Measurements from ENCODE around the gene ENTPD2. TPM values are rescaled to one million over a fixed set of nuclear protein-coding genes. Genes with fewer than 3 reads are reported as not detected.
A peak's percentile ranks its signal among the peaks of the same experiment; 100 is the strongest.

The ENTPD2 gene
- total RNA-seq, 1 experiment from 2014 or later: 9.0 TPM

GRCh38 chr9:137089232-137089947 is 35.5 kb upstream of the ENTPD2 start:
- BruUV-seq (replicated peaks): no TSS peak
- Histone ChIP-seq H2AFZ (no peak overlapping the region), H3K9me2 (ENCODE audit: insufficient read depth) (no peaks in the 10 kb centered on the region), H3K36me3 (ENCODE audit: low read depth) (no peaks in the 10 kb centered on the region), H3K4me2 (no peak overlapping the region), H3K4me3 (no peak overlapping the region), H3K9me3 (ENCODE audit: insufficient read depth, low read depth) (no peaks in the 10 kb centered on the region), H3K27me3 (ENCODE audit: insufficient read depth, low read depth) (no peaks in the 10 kb centered on the region), H4K20me1 (ENCODE audit: insufficient read depth) (0 out of 2 replicates have a peak, but pooled peaks cover 4% of the 10 kb centered on the region), H3F3A (ENCODE audit: insufficient read depth, low read depth) (peaks cover 15% of the 10 kb centered on the region; the same call in 1 of the 2 replicates), H3K4me1 (replicated peaks; ENCODE audit: insufficient read depth) (peaks cover 22% of the 10 kb centered on the region), H3K79me2 (ENCODE audit: low read depth) (peaks cover 14% of the 10 kb centered on the region), H3K27ac (no peak overlapping the region)
- no peak for DNase-seq
- intact Hi-C loops (cut with micrococcal nuclease; ENCODE audit: unreplicated experiment): no loop called here
- CTCF ChIA-PET: no interaction called here
- TF ChIP-seq CTCF (conservative IDR thresholded peaks at IDR 0.05): no peak
- TF ChIP-seq EZH2 (IDR thresholded peaks at IDR 0.05; ENCODE audit: low read depth): no peak
- POLR2A ChIA-PET (ENCODE audit: unreplicated experiment): no interaction called here

- Histone ChIP-seq H2AFZ (no peak overlapping the region), H3K4me1 (replicated peaks; ENCODE audit: insufficient read depth) (peaks cover 35% of the 10 kb centered on the region), H3K4me2 (peak overlapping the region; percentile 87), H3F3A (ENCODE audit: insufficient read depth, low read depth) (peaks cover 28% of the 10 kb centered on the region), H3K36me3 (ENCODE audit: low read depth) (no peaks in the 10 kb centered on the region), H3K27me3 (ENCODE audit: insufficient read depth, low read depth) (no peaks in the 10 kb centered on the region), H3K9me3 (ENCODE audit: insufficient read depth, low read depth) (no peaks in the 10 kb centered on the region), H3K9me2 (ENCODE audit: insufficient read depth) (no peaks in the 10 kb centered on the region), H3K27ac (no peak overlapping the region), H3K4me3 (peak overlapping the region; percentile 74; the same call in 1 of the 2 replicates), H4K20me1 (ENCODE audit: insufficient read depth) (0 out of 2 replicates have a peak, but pooled peaks cover 4% of the 10 kb centered on the region), H3K79me2 (ENCODE audit: low read depth) (peaks cover 14% of the 10 kb centered on the region)
- POLR2A ChIA-PET (ENCODE audit: unreplicated experiment): interaction anchor here (0.6 kb wide), 2 partner anchors 20 to 110 kb away, joined by 3 to 4 read pairs; no protein-coding TSS in a partner anchor
- CTCF ChIA-PET: no interaction called here
- TF ChIP-seq EZH2 (IDR thresholded peaks at IDR 0.05; ENCODE audit: low read depth) (no peak), CTCF (conservative IDR thresholded peaks at IDR 0.05) (no peak)
- DNase-seq: peak in 1 of 2 experiments; percentile 9
- no TSS peak for BruUV-seq (replicated peaks)
- intact Hi-C loops (cut with micrococcal nuclease; ENCODE audit: unreplicated experiment): no loop called here
These were observed 34.3 kb upstream of the ENTPD2 start for GRCh38 chr9:137088121-137088520.

GRCh38 chr9:137087409-137087925 is 33.6 kb upstream of the ENTPD2 start:
- Histone ChIP-seq H3K27ac (0 out of 2 replicates have a peak overlapping the region, but pooled peaks have one; percentile 22), H3K9me2 (ENCODE audit: insufficient read depth) (no peaks in the 10 kb centered on the region), H3K9me3 (ENCODE audit: insufficient read depth, low read depth) (no peaks in the 10 kb centered on the region), H4K20me1 (ENCODE audit: insufficient read depth) (0 out of 2 replicates have a peak, but pooled peaks cover 4% of the 10 kb centered on the region), H3K4me1 (replicated peaks; ENCODE audit: insufficient read depth) (peaks cover 39% of the 10 kb centered on the region), H3K27me3 (ENCODE audit: insufficient read depth, low read depth) (no peaks in the 10 kb centered on the region), H3F3A (ENCODE audit: insufficient read depth, low read depth) (peaks cover 33% of the 10 kb centered on the region), H3K4me3 (peak overlapping the region; percentile 74), H3K79me2 (ENCODE audit: low read depth) (peaks cover 14% of the 10 kb centered on the region), H3K4me2 (peak overlapping the region; percentile 87), H3K36me3 (ENCODE audit: low read depth) (no peaks in the 10 kb centered on the region), H2AFZ (peak overlapping the region; percentile 91)
- TF ChIP-seq EZH2 (IDR thresholded peaks at IDR 0.05; ENCODE audit: low read depth) (no peak), CTCF (conservative IDR thresholded peaks at IDR 0.05) (no peak)
- intact Hi-C loops (cut with micrococcal nuclease; ENCODE audit: unreplicated experiment): no loop called here
- ChIA-PET POLR2A (ENCODE audit: unreplicated experiment) (interaction anchor here (0.5 to 2.1 kb wide), 5 partner anchors 17 to 215 kb away, joined by 3 to 15 read pairs (median 4); partner anchors contain the start of genes NRARP and SAPCD2), CTCF (no interaction called here)
- DNase-seq: peak in 1 of 2 experiments; percentile 17
- BruUV-seq (replicated peaks): TSS peak; percentile 24

All from PC-9 (cell line).